KMS-11 (cell line): ENCODE results near the gene FARS2.

ENCODE experiments used
- H2AFZ ChIP-seq: fragments of 200-600 bp; sonication (generic); 2 replicates; pipeline ENCODE4 v1.6.1; 2016; ENCODE audit warnings: antibody characterized with exemption, mixed run types, low read depth
- H3K27ac ChIP-seq: fragments of 200-600 bp; sonication (generic); 2 replicates; pipeline ENCODE4 v1.6.1; 2016; ENCODE audit warnings: mild to moderate bottlenecking, mixed run types
- H3K27me3 ChIP-seq: fragments of 200-600 bp; sonication (generic); 2 replicates; pipeline ENCODE4 v1.6.1; 2017; ENCODE audit warnings: mild to moderate bottlenecking, low read depth, mixed run types, moderate library complexity; ENCODE audit not compliant: insufficient read depth
- H3K36me3 ChIP-seq: fragments of 200-600 bp; sonication (generic); 2 replicates; pipeline ENCODE4 v1.6.1; 2017; ENCODE audit warnings: mild to moderate bottlenecking, mixed run types; ENCODE audit not compliant: insufficient read depth
- H3K4me1 ChIP-seq: fragments of 200-600 bp; sonication (generic); 2 replicates; pipeline ENCODE4 v1.6.1; 2016; ENCODE audit warnings: mild to moderate bottlenecking, low read depth, mixed run types; ENCODE audit not compliant: poor library complexity, severe bottlenecking
- H3K4me2 ChIP-seq: fragments of 200-600 bp; sonication (generic); 2 replicates; pipeline ENCODE4 v1.7.0; 2016; ENCODE audit warnings: mild to moderate bottlenecking, mixed run types
- H3K4me3 ChIP-seq: fragments of 200-600 bp; sonication (generic); IDR thresholded peaks from 2 replicates; pipeline ENCODE4 v1.6.1; 2017; ENCODE audit warnings: low read depth, low read length, mixed read lengths; ENCODE audit not compliant: insufficient read depth
- H3K79me2 ChIP-seq: fragments of 200-600 bp; sonication (generic); 2 replicates; pipeline ENCODE4 v1.6.1; 2016; ENCODE audit warnings: low read depth, mixed run types; ENCODE audit not compliant: insufficient read depth
- H3K9ac ChIP-seq: fragments of 200-600 bp; sonication (generic); 2 replicates; pipeline ENCODE4 v1.6.1; 2016; ENCODE audit warnings: mild to moderate bottlenecking, mixed run types
- H4K20me1 ChIP-seq: fragments of 200-600 bp; sonication (generic); 2 replicates; pipeline ENCODE4 v1.6.1; 2016; ENCODE audit warnings: mild to moderate bottlenecking, mixed run types; ENCODE audit not compliant: insufficient read depth
- TF ChIP-seq, protein P1 (sequence below): fragments of 200-600 bp; sonication (generic); conservative IDR thresholded peaks from 2 replicates; pipeline ENCODE4 v1.6.1; 2017; ENCODE audit warnings: low read depth, mild to moderate bottlenecking, antibody characterized with exemption, low read length, moderate library complexity, mixed read lengths

Gene FARS2

GRCh38 chr6:5446362-5447075 lies 185.2 kb downstream of the FARS2 start:
- TF ChIP-seq, protein P1, sequence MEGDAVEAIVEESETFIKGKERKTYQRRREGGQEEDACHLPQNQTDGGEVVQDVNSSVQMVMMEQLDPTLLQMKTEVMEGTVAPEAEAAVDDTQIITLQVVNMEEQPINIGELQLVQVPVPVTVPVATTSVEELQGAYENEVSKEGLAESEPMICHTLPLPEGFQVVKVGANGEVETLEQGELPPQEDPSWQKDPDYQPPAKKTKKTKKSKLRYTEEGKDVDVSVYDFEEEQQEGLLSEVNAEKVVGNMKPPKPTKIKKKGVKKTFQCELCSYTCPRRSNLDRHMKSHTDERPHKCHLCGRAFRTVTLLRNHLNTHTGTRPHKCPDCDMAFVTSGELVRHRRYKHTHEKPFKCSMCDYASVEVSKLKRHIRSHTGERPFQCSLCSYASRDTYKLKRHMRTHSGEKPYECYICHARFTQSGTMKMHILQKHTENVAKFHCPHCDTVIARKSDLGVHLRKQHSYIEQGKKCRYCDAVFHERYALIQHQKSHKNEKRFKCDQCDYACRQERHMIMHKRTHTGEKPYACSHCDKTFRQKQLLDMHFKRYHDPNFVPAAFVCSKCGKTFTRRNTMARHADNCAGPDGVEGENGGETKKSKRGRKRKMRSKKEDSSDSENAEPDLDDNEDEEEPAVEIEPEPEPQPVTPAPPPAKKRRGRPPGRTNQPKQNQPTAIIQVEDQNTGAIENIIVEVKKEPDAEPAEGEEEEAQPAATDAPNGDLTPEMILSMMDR, result no peak
- Histone ChIP-seq H3K9ac (no peak overlapping the region), H3K27me3 (no peaks in the 10 kb centered on the region), H3K4me1 (no peaks in the 10 kb centered on the region), H3K4me3 (no peak overlapping the region), H3K27ac (no peak overlapping the region), H3K36me3 (no peaks in the 10 kb centered on the region), H3K79me2 (no peaks in the 10 kb centered on the region), H3K4me2 (no peak overlapping the region), H4K20me1 (no peaks in the 10 kb centered on the region), H2AFZ (no peak overlapping the region)

DNA sequence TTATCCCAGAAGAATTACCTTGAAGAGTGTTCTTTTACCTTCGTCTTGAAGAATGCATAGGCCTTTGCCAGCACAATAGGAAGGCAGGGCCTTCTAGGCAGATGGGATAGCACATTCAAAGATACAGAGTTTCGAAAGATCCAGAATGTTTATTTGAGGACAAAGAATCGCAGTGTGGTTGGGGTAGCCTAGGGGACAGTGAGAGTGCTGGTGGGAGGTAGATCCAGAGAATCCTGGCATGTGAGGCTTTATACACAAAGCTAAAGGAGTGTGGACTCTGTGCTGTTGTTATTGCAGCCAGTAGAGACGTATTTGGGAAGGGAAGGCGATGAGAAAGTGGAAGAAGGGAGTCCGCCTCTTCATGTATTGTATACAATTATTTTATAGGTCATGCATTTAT lies 186.6 kb downstream of the FARS2 start:
- Histone ChIP-seq H2AFZ (no peak overlapping the region), H3K4me3 (no peak overlapping the region), H3K27ac (no peak overlapping the region), H4K20me1 (no peaks in the 10 kb centered on the region), H3K4me1 (no peaks in the 10 kb centered on the region), H3K79me2 (no peaks in the 10 kb centered on the region), H3K4me2 (no peak overlapping the region), H3K36me3 (no peaks in the 10 kb centered on the region), H3K9ac (no peak overlapping the region), H3K27me3 (no peaks in the 10 kb centered on the region)
- TF ChIP-seq, protein P1, result no peak

DNA sequence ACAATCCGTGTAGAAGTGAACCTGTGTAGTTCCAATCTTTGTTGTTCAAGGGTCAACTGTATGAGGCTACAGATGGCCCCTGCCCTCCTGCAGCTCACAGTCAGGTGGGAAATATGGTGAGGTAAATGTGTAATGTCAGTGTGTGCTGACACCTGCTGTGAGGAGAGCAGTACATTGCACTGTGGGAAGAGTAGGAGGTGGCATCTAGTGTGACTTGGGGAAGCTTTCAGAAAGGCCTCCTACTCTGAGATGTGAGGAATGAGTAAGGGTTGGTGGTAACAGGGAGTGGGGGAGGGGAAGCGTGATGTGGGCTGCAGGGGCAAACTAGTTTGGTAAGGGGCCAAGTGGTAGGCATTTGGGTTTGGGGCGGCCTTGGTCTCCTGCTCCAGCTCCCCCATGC lies 188.8 kb downstream of the FARS2 start:
- H2AFZ ChIP-seq, result no peak overlapping the region
- H4K20me1 ChIP-seq, result no peaks in the 10 kb centered on the region
- H3K9ac ChIP-seq, result no peak overlapping the region
- TF ChIP-seq, protein P1, result no peak
- H3K27ac ChIP-seq, result no peak overlapping the region
- H3K4me1 ChIP-seq, result no peaks in the 10 kb centered on the region
- H3K4me3 ChIP-seq, result no peak overlapping the region
- H3K36me3 ChIP-seq, result no peaks in the 10 kb centered on the region
- no peaks in the 10 kb centered on the region for H3K27me3 ChIP-seq
- no peaks in the 10 kb centered on the region for H3K79me2 ChIP-seq
- H3K4me2 ChIP-seq, result no peak overlapping the region

DNA sequence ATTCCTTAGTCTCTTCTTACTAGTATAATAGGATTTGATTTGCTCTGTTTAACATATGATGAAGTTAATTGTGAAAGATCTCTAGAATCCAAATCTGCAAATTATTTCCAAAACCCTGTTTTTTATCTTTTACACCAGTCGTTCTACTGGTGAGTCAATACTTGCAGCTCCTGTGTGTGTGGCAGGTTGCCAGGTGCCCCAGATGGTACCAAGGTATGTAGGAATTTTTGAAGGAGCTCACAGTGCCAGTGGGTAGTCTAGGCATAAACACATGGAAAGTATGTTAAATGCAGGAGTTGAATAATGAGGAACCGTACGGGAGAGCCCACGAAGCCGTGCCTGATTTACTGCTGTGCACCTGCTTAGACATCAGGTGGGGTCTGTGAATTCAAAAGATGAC lies 192.2 kb downstream of the FARS2 start:
- H3K4me3 ChIP-seq, result no peak overlapping the region
- no peaks in the 10 kb centered on the region for H3K36me3 ChIP-seq
- no peaks in the 10 kb centered on the region for H3K79me2 ChIP-seq
- no peak overlapping the region for H3K27ac ChIP-seq
- no peaks in the 10 kb centered on the region for H3K27me3 ChIP-seq
- TF ChIP-seq, protein P1, result no peak
- no peak overlapping the region for H3K9ac ChIP-seq
- no peaks in the 10 kb centered on the region for H4K20me1 ChIP-seq
- no peaks in the 10 kb centered on the region for H3K4me1 ChIP-seq
- no peak overlapping the region for H3K4me2 ChIP-seq
- H2AFZ ChIP-seq, result no peak overlapping the region
